HG03521 (cell line): ENCODE measurements around the gene GBGT1.

Experiments used
- ATAC-seq: cut with Tn5 transposase; IDR thresholded peaks from one replicate; pipeline ENCODE4 v1.9.1; 2021; ENCODE audit warnings: mild to moderate bottlenecking, moderate library complexity; ENCODE audit not compliant: unreplicated experiment

The GBGT1 gene

DNA sequence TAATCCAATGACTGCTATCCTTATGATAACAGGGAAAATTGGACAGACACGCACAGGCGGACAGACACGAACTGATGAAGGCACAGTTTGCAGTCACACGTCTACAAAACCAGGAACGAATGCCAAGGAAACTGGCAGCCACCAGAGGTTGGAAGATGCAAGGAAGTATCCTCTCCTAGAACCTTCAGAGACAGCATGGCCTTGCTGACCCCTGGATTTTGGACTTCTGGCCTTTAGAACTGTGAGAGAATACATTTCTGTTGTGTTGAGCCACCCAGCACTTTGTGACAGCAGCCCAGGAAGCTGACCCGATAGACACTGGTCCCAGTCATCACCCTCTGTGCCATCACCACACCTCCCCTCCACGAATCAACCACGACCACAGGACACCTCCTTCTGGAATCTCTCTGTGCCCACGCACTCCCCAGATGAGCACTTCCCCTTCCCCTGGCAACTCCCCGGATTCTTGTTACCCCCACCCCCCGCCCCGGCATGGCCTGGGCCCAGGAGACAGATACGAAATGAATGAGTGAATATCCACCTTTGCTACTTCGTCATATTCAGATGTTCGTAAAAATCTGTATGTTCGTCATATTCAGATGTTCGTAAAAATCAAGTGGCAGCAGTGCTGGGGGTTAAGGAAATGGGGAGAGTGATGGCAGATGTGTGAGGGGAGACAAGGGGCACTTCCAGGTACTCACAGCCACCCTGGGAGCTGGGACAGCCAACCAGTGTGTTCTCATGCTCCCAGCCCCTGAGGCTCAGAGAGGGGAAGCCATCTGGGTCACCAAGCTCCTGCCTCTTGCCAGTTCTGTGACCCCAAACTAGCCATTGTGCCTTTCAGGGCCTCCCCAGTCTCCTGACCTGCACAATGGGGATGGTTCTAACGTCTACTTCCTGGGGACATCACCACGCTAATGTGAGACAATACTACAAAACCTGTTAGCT is 18.5 kb downstream of the GBGT1 start:
- ATAC-seq, result no peak

DNA sequence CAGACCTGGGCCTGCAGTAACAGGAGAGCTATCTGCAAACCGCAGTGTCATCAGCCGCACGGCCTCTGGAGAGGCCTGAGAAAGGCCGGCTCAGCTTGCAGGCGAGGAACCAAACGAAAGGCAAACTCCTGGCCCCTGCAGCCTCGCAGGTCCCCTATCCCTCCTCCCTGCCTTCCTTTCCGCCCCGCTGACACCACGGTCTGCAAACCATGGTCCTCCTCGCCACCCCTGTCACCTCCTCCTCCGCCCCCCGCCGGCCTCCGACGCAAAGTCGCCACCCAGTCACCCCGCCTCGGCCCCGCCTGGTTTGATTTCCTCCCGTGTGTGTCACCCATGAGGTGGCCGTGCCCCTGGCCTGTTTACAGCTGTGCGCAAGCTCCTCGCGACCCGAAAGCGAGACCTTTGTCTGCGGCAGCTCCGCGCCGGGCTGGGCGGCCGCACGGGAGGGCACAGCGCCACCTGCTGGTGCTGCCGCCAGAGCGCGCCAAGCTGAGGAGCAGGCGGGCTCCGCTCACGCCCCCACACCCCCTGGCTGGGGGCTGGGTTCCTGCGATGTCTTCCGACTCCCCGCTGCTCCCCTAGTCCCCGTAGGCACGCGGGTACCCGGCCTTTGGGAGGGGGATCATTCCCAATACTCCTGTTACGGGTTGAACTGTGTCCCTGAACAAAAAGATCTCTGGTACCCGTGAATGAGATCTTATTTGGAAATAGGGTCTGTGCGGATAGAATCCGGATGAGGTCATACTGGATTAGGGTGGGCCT is 19.4 kb downstream of the GBGT1 start:
- ATAC-seq, result peak; percentile 32

DNA sequence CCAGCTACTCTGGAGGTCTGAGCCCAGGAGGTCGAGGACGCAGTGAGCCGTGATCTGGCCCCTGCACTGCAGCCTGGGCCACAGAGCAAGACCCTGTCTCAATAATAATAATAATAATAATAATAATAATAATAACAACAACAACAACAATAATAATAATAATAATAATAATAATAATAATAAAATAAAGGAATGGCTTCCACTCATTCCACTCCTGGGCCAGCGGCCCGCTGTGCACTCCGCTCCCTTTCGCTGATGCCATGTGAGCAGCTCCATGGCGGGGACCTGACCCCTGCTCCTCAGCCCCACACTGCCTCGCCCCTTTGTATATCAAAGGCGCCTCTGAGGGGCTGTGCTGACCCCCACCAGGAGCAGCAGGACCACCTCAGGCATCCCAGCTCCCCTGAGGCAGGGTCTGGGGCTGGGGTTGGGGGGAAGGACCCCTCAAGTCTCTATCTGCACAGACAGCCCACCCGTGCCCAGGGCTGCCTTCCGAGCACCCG is 20.0 kb downstream of the GBGT1 start:
- ATAC-seq, result no peak

DNA sequence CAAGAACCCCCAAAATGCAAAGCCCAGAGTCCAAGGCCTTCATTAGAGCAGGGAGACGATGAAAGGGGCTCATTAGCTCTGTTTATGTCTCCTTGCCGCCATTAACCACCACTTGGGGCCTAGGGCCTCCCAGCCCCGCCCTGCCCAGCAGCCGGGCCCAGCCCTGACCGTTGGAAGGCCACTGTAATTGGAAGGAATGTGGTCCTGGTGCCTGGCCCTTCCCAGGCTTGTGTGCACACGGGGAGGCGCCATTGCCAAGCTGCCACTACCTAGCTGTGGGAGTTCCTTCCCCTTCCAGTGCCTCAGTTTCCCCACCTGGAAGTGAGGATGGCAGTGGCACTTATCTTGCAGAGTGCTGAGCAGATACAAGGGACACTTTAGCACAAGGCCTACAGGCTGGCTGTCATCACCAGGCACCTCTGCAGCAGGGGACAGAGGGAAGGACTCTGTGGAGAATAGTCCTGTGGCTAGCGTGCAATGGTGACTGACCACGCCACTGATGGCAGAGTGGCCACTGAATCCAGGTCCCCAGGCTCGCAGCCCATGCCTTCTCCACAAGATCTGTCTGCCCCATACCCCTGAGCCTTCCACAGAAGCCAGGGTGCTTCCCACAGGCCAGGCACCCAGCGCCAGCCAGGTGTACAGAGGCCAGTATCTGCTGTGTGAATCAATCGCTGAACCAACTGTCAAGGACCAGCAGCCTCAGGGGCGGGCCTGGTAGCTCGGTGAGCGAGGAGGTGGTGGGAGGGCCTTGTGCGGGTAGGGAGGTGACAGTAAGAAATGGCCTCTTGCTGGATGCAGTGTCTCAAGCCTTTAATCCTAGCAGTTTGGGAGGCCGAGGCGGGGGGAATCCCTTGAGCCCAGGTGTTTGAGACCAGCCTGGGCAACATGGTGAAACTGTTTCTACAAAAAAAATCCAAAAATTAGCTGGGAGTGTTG is 20.8 kb downstream of the GBGT1 start:
- ATAC-seq, result no peak

DNA sequence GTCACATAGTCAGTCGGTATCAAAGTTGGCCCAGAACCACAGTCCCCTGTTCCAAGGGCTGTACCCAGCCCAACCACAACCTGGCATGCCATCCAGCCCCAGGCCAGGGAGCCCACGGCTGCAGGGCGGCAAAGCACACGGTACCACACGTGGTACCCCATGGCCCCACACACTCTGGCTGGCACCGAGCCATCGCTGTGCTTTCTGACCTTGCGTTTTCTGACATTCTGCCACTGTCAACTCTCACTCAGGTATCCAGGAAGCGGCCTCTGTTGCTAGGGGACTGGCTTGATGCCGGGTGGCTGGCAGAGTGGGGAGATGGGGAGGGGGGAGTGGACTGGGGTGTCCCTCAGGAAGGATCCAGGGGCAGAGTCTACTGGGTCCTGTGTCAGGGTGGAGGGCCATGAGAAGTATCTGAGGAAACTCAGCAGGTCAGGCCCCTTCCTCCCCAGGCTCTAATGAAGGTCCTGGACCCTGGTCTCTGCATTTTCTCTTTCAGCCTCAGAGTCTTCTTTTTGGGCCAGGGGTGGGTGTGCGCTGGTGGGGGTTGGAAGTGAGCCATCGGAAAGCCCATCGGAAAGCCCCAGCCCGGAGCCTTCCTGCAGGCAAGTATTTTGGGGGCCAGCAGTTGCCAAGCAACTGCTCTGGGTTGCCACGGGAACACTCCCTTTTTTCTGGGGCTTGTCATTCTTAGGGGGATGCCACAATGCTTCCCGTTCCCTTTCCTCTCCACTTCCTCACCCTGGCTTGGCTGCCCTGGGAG is 21.7 kb downstream of the GBGT1 start:
- no peak for ATAC-seq

DNA sequence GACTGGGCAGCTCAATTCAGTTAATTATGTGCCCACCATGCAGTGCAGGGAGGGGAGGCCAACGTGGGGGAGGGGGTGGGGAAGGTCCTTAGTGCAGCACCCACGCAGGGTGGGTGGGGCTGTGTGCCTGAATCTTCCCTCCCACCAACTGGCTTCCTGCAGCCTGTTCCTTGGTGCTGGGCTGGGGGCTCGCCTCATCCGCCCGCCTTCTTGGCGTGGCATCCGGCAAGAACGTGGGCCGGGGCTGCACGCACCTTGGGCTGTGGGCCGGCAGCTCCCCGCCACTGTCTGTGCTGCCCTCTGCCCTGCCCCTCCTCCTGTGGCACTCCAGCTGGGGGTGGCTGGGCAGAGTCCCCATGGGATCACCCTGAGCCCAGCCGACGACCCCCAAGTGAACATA is 23.1 kb downstream of the GBGT1 start:
- ATAC-seq, result no peak

DNA sequence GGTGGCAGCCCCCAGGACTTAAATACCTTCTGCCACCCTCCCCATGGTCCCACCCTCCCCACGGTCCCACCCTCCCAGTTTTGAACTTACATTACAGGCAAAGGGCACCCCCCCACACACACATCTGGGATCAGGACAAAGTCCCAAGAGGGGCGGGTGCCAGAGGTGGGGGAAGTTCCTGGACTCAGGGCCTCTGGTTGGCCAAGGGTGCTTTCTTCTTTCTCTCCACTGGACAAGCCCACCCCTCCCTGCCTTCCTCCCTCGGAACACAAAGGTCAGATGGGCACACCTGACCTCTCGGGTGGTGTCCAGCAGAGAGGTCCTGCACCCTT is 23.6 kb downstream of the GBGT1 start:
- no peak for ATAC-seq

DNA sequence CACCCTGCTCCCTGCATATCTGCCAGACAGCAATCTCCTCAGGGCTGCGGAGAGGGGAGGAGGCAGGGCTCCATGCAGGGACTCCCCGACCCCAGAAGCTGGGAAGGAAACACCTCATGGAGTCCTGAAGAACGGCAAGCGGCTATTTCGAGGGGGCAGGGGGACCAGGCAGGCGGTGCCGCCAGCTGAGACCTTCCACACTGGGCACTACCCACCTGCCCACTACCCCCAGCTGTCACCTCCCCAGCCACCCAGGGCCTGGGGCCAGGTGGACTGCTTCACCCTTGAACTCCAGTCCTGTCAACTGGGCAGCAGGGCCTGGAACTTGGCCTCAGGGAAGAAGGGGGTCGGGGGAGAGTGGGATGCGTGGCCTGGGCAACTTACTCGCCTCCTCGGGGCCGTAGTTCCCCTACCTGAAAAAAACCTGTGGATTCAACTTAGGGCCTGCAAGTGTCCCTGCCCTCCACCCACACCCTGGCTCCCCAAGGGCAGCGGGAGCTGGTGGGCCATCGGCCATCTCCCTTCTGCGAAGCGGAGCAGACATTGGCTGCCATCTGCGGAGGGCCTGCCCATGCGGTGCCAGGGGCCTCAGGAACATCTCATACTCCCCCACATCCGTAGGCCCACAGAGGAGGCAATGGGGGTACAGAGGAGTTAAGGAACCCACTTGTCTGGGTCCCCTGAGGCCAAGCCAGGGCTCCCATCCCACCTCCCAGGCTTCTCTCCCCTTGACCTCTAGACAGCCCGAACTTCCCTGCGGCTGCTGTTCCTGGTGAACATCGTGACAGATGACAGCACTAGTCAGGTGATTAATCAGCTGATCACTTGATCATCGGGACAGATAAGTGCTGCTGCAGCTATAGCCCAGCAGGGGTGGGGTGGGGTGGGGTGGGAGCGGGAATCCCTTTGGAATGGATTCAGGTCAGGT is 24.2 kb downstream of the GBGT1 start:
- no peak for ATAC-seq

DNA sequence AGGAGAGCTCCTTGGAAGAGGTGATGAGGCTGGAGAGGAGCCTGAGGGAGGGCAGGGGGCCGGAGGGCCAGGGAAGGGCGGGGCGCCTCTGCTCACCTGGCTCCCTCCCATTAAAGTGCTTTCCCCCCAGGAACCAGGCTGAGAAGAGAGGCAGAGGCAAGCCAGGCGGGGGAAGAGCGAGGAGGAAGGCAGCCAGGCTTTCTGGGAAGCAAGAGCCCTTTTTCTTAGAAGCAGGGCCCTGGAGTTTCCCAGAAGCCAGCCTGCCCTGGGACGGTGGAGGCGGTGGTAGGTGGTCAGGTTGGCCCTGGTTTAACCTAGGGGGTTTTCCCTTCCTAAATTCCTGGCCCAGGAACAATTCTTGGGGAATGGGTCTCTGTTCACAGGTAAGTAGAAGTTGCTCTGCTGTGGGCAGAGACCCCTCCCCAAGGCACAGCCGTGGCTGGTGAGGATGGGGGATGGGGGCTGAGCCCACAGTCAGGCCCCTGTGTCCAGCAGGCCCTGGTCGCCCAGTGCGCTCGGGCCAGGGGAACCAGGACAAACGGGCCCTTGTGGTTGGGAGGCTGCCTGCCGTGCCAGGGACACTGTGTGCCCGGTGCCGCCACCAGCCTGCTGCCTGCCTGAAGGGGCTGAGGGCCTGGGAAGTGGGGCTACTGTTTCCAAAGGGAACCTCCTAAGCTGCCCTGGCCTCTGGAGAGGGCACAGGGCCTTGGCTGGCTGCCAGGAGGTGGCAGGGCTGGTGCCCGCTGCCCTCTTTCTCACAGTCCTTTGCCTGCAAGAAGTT is 26.1 kb downstream of the GBGT1 start:
- ATAC-seq, result no peak

DNA sequence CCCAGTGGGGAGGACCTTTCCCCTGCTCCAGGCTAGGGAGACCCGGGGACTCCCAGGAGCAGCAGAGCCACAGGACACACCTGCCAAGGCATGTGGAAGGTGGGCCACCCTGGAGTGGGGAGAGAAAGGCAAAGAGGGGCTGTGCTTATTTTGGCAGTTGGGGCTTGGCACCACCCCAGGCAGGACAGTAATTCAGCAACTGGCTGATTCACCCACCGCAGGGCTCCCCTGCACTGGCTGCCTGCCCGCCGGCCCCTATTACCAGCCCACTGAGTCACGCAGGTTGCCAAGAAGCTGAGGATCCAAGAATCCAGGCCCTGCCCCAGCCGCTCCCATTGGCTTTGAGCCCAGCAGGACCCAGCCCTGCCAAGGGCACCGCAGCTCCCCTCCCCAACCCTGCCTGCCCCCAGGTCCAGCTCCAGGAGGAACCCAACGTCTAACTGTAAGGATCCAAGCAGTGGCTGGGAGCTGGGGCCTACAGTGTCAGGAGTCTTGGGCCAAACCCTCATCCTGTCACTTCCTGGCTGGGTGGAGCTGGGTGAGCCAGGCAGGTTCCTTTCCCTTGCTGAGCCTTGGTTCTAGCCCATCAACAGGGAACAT is 28.5 kb downstream of the GBGT1 start:
- ATAC-seq, result no peak

DNA sequence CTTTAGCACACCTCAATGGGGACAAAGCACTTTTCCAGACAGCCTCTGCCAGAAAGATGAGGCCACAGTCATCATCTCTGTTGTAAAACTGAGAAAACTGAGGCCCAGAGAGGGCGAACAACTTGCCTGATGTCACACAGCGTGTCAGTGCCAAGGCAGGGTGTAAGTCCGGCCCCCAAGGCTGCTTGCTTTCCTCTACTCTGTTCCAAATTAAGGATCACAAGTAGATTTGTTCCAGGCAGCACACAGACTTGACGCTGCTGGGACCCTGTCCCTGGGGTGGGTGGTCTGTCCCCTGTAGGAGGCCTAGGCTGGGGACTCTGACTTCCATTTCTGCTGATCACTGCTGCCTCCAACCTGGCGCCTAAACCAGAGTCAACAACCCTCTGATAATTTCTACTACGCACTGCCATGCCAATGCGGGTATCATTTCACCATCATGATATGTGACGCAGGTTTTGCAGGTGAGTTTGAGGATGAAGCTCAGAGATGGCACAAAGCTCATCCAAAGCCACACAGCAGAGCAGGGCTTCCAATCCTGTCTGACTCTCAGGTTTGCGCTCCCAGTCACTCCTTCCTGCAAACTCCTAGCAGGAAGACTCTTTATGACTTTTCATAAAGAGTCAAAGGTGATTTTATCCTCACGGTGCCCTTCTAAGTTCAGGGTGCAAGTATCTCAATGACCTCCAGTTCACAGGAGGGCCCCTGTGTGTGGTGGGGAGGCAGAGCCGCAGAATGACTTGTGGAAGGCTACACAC is 29.1 kb downstream of the GBGT1 start:
- ATAC-seq, result no peak

DNA sequence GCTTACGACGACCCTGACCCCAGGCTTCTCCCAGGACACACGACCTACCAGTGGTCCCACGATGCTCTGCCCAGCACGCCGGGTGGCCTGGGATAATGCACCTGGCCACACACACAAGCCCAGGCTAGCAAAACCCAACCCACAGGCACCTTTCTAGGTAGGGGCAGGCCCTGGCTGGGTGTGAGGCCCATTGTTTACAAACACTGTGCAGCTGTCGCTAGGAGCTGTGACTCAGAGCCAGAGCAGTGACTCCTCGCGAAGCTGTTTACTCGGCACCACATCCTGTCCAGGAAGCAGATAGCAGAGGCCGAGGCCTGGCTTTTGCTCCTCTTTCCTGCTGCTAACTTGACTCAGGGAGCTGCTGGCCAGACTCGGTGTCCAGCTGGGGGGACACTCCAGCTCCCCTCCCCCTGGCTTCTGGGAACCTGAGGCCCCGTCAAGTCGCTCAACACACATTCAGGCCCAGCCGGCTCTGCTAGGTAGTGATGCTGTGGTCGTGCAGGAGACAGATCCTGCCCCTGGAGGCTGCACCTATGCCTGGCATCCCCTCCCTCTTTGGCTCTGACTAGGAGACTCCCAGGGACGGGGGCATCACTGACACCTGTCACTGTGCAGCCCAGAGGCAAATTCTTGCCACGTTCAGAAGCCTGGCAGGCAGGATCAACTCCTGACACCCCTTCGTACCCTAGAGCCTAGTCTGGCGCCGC is 29.9 kb downstream of the GBGT1 start:
- peak; percentile 76 for ATAC-seq

DNA sequence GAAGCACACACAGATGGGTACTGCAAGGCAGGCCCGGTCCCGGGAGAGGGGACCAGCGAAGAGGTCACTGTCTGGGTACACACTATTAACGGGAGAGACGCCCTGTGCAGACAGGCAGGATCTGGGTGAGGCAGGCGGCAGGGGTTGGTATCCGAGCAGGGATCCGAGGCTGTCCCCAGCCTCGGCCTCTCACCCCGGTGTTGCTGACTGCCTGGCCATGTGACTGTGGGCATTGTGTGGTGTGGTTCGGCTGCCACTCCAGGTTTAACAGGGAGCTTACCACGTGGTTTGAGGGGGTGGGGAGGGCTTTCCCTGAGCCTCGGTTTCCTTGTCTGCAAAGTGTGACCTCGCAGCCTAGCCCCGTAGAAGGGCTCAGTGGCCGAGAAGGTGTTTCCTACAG is 31.5 kb downstream of the GBGT1 start:
- ATAC-seq, result no peak

DNA sequence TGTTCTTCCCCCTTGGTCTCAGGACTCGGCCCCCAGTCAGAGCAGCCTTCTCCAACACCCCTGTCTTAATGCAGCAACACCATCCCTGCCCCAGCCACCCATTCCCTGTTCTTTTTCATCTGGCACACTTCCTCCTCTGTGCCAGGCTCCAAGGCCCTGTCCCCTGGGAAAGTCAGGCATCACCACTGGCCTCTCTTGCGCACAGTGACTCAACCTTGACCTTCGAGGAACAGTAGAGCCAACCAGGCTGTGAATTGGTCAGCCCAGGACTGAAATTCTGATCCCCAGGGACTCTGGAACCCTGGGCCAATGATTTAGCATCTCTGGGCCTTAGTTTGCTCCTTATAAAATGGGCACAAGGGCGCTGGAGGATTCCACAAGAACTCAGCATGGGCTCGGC is 32.2 kb downstream of the GBGT1 start:
- ATAC-seq, result no peak

DNA sequence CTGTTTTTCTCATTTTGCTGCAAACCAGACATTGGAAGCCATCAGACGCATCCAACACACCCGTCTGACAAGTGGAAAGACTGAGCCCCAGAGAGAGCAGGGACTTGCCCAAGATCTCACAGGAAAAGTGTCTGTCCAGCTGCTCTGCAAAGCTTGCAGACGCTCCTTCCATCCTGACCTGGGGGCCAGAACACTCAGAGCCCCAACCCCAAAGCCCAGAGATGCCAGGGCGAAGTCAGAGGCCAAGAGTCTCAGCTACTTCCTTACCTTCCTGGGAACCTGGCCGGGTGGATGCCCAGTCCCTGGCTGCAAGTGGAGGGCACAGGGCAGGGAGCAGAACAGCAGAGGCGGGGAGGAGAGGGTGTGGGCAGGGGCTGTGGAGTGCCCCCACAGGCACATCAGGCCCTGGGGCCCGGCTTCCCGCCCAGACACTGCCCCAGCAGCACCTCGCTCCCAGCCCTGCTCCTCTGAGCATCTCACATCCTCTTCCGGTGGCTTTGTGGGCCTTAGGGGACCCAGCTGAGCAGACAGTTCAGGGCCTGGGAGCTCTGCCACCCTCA is 32.9 kb downstream of the GBGT1 start:
- no peak for ATAC-seq
